SK-N-SH (cell line): ENCODE data around the gene GRK2.

Source experiments
- CTCF ChIP-seq: fragments of 200-600 bp; sonication (generic); IDR thresholded peaks from 2 replicates; pipeline ENCODE4 v1.6.1; 2017; ENCODE audit warnings: antibody characterized with exemption, mild to moderate bottlenecking, moderate library complexity
- EZH2phosphoT487 ChIP-seq: fragments of 200-600 bp; sonication (generic); IDR thresholded peaks from 2 replicates; pipeline ENCODE4 v1.6.1; 2017; ENCODE audit warnings: low read depth, mixed run types, mild to moderate bottlenecking, antibody characterized with exemption, moderate library complexity, borderline replicate concordance
- GABPA ChIP-seq: IDR thresholded peaks from 2 replicates; pipeline ENCODE4 v1.4.0; 2012; ENCODE audit warnings: low read depth, mild to moderate bottlenecking
- JUND ChIP-seq: IDR thresholded peaks from 2 replicates; pipeline ENCODE4 v1.4.0; 2012
- POLR2AphosphoS5 ChIP-seq: IDR thresholded peaks from 2 replicates; pipeline ENCODE4 v1.6.1; 2012; ENCODE audit warnings: low read depth, low read length
- RFX5 ChIP-seq: IDR thresholded peaks from 2 replicates; pipeline ENCODE4 v1.6.1; 2012; ENCODE audit warnings: mild to moderate bottlenecking, improper control_type of control experiment, low read length
- RXRA ChIP-seq: IDR thresholded peaks from 2 replicates; pipeline ENCODE4 v1.4.0; 2012; ENCODE audit warnings: low read depth, mild to moderate bottlenecking, borderline replicate concordance
- SIN3A ChIP-seq: IDR thresholded peaks from 2 replicates; pipeline ENCODE4 v1.6.1; 2012; ENCODE audit warnings: low read depth, mild to moderate bottlenecking, low read length, moderate library complexity, borderline replicate concordance
- TF ChIP-seq, protein P1 (sequence below): IDR thresholded peaks from 2 replicates; pipeline ENCODE4 v1.4.0; 2012; ENCODE audit warnings: low read depth

DNA sequence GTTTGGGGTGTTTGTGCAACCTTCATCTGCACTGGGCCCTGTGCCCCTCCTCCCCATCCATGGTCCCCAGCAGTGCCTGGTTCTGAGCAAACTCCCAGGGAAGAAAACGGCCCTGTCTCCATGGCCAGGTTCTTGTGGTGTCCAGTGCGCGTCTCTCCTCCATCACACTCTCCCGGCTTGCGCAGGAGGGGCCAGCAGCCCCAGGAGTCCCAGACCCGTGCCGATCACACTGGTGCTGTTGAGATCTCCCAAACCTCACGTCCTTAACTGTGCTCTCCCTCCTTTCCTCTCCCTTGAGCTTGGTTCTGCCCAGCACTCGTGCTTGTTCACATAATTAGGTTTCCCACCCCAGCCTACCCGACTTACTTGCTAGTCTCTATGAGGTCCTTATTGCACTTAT lies 10.9 kb upstream of the GRK2 start:
- TF ChIP-seq CTCF (no peak), RFX5 (no peak), EZH2phosphoT487 (no peak), JUND (no peak), RXRA (no peak), POLR2AphosphoS5 (no peak), SIN3A (no peak), GABPA (no peak)
- TF ChIP-seq, protein P1, sequence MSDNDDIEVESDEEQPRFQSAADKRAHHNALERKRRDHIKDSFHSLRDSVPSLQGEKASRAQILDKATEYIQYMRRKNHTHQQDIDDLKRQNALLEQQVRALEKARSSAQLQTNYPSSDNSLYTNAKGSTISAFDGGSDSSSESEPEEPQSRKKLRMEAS: no peak
